Ascending aorta (tissue), 2 donors: Measurements from ENCODE around the gene TMEM269. TPM values are rescaled to one million over a fixed set of nuclear protein-coding genes. Genes with fewer than 3 reads are reported as not detected.

Experiments used
- DNase-seq, 2 donors: peaks; one replicate each; pipeline ENCODE4 v3.0.0-alpha.2; 2019; ENCODE audit warnings: low spot score in 2 of 2
- H3K27ac ChIP-seq, 2 donors: fragments of 200-600 bp; sonication (generic); one replicate each; pipeline ENCODE4 v1.5.1; 2016 to 2017; ENCODE audit warnings: mild to moderate bottlenecking in 1 of 2
- H3K27me3 ChIP-seq: fragments of 200-600 bp; sonication (generic); one replicate; pipeline ENCODE4 v1.5.1; 2017
- H3K36me3 ChIP-seq, 2 donors: fragments of 200-600 bp; sonication (generic); one replicate each; pipeline ENCODE4 v1.5.1; 2016
- H3K4me1 ChIP-seq, 2 donors: fragments of 200-600 bp; sonication (generic); one replicate each; pipeline ENCODE4 v1.5.1; 2016 to 2017; ENCODE audit warnings: mild to moderate bottlenecking in 1 of 2
- H3K4me3 ChIP-seq, 2 donors: fragments of 200-600 bp; sonication (generic); one replicate each; pipeline ENCODE4 v1.5.1; 2016 to 2017; ENCODE audit warnings: mild to moderate bottlenecking in 1 of 2
- H3K9me3 ChIP-seq, 2 donors: fragments of 200-600 bp; sonication (generic); one replicate each; pipeline ENCODE4 v1.5.1; 2016
- intact Hi-C: fragments of 100-400 bp; cut with DNase I; formaldehyde crosslinking; loops from one replicate; pipeline ENCODE4 v1.15.1; 2023
- total RNA-seq: library from RNA; depleted of rRNA; stranded (reverse); fragments of >200 nt; gene quantifications from one replicate; pipeline ENCODE4 v1.1.0, GENCODE V29; 2016
- TF ChIP-seq, protein P1 (sequence below), 3 experiments: fragments of 200-600 bp in 2 of 3; fragments of 450-650 bp in 1 of 3; sonication (generic) in 2 of 3; IDR thresholded peaks; one replicate each; pipeline ENCODE4 v1.5.1; 2016 to 2019; ENCODE audit warnings: antibody characterized with exemption in 3 of 3, mild to moderate bottlenecking in 1 of 3, moderate library complexity in 1 of 3

Gene TMEM269
- total RNA-seq, 1 donor from 2014 or later: not detected

DNA sequence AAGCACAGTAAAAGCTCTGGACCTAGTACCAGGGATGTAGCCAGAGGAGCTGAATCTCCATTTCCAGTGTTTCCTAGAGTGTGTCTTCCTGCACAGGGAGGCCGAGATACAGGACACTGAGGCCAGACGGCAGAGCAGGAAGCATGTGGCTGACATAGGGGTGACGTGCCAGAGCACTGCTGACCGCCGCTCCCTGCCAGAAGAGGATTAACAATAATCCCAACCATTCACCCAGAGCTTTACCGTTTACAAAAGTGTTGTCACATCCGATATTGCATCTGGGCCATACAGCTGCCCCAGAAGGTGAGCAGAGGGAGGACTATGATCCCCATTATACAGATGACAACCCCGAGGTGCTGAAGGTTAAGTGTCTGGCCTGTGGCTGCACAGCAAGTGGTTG lies 38.9 kb upstream of the TMEM269 start:
- Histone ChIP-seq H3K36me3 (peaks cover 39 to 50% of the 10 kb centered on the region in 2 donors), H3K9me3 (no peaks in the 10 kb centered on the region), H3K27me3 (no peaks in the 10 kb centered on the region), H3K27ac (no peak overlapping the region), H3K4me3 (no peak overlapping the region), H3K4me1 (no peaks in the 10 kb centered on the region)
- intact Hi-C loops: loop anchor here (5.0 kb wide), 1 partner anchor 169 kb away; no protein-coding TSS in a partner anchor
- TF ChIP-seq, protein P1, sequence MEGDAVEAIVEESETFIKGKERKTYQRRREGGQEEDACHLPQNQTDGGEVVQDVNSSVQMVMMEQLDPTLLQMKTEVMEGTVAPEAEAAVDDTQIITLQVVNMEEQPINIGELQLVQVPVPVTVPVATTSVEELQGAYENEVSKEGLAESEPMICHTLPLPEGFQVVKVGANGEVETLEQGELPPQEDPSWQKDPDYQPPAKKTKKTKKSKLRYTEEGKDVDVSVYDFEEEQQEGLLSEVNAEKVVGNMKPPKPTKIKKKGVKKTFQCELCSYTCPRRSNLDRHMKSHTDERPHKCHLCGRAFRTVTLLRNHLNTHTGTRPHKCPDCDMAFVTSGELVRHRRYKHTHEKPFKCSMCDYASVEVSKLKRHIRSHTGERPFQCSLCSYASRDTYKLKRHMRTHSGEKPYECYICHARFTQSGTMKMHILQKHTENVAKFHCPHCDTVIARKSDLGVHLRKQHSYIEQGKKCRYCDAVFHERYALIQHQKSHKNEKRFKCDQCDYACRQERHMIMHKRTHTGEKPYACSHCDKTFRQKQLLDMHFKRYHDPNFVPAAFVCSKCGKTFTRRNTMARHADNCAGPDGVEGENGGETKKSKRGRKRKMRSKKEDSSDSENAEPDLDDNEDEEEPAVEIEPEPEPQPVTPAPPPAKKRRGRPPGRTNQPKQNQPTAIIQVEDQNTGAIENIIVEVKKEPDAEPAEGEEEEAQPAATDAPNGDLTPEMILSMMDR (IDR thresholded peaks at IDR 0.05): no peak
- DNase-seq: no peak

DNA sequence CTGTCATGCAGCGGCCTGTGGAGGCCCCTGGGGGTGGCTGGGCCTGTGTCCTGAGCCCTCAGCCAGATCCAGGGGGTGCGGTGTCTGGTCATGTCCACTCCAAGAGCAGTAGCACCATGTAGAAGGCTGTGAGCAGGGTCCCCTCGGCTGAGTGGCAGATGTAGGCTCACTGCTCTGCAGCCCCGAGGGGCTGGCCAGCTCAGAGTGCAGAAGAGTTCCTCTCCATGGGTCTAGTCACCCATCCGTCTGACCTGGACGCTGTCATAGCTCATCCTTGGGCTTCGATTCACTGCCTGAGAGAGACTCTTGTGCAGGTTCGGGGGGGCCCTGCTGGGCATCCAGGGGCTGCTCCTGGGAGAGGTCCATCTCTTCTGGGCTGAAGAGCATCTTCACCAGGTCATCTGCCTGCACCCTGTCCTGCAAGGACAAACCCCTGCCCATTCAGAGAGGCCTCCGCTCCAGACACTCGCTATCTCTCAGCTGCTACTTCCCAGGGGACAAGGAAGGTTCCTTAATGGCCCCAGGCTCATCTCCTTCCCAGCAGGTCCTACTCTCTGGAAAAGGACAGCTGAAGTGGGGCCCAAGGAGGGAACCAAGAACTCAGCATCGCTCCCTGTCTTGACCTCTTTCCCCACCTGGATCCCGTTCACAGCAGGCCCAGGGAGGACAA lies 38.2 kb upstream of the TMEM269 start:
- no peaks in the 10 kb centered on the region for H3K27me3 ChIP-seq
- no peaks in the 10 kb centered on the region for H3K9me3 ChIP-seq
- no peak overlapping the region for H3K4me3 ChIP-seq
- TF ChIP-seq, protein P1 (IDR thresholded peaks at IDR 0.05): no peak
- intact Hi-C loops: loop anchor here (5.0 kb wide), 1 partner anchor 169 kb away; no protein-coding TSS in a partner anchor
- no peak for DNase-seq
- H3K36me3 ChIP-seq: peaks cover 40 to 51% of the 10 kb centered on the region in 2 donors
- H3K4me1 ChIP-seq: no peaks in the 10 kb centered on the region
- no peak overlapping the region for H3K27ac ChIP-seq

DNA sequence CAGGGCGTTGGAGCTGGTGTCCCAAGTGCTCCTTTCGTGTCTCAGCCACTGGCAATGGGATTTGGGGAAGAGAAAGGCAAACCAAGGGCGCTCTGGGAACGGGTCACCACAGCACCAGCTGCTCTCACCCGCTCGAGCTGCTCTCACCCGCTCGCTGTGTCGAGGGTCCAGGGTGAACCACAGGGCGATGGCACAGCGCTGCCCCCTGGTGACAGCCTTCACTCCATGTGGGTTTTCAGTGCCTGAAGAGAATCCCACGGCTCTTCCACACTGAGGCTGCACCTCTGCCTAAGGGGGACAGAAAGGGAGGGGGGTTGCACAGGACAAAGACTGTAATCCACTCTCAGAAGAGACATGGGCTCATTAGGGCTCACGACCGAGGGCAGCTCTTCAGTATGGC lies 37.7 kb upstream of the TMEM269 start:
- Histone ChIP-seq H3K9me3 (no peaks in the 10 kb centered on the region), H3K4me3 (no peak overlapping the region), H3K4me1 (no peaks in the 10 kb centered on the region), H3K27me3 (no peaks in the 10 kb centered on the region), H3K27ac (no peak overlapping the region), H3K36me3 (peaks cover 46 to 56% of the 10 kb centered on the region in 2 donors)
- DNase-seq: no peak
- TF ChIP-seq, protein P1 (IDR thresholded peaks at IDR 0.05): peak in 2 of 3 experiments; percentile 38 to 48
- intact Hi-C loops: loop anchor here (5.0 kb wide), 1 partner anchor 170 kb away; no protein-coding TSS in a partner anchor

DNA sequence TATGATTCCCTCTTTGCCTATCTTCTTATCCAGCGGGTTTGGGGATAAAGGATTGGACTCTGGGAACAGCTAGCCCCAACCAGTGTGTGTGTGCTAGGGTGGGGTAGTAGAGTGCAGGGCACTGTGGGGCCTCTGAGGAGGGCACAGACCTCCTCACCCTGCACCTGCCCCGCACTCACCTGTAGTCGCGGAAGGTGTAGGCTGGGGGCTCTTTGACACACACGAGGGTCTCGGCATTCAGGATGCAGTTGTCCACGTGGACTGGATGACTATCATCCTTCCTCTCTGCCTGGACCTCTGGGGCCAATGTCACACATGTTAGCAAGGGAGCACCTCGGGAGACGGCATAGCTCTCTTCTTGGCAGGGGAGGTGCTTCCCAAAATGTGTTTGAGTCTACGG lies 36.8 kb upstream of the TMEM269 start:
- TF ChIP-seq, protein P1 (IDR thresholded peaks at IDR 0.05): no peak
- Histone ChIP-seq H3K36me3 (peaks cover 53 to 65% of the 10 kb centered on the region in 2 donors), H3K4me1 (no peaks in the 10 kb centered on the region), H3K27me3 (no peaks in the 10 kb centered on the region), H3K9me3 (no peaks in the 10 kb centered on the region), H3K4me3 (no peak overlapping the region), H3K27ac (no peak overlapping the region)
- intact Hi-C loops: loop anchor here (5.0 kb wide), 1 partner anchor 171 kb away; no protein-coding TSS in a partner anchor
- DNase-seq: no peak

GRCh38 chr1:42748461-42749410 lies 36.1 kb upstream of the TMEM269 start:
- intact Hi-C loops: loop anchor here (5.0 kb wide), 1 partner anchor 171 kb away; no protein-coding TSS in a partner anchor
- Histone ChIP-seq H3K27ac (no peak overlapping the region), H3K4me1 (no peaks in the 10 kb centered on the region), H3K27me3 (no peaks in the 10 kb centered on the region), H3K9me3 (no peaks in the 10 kb centered on the region), H3K36me3 (peaks cover 57 to 72% of the 10 kb centered on the region in 2 donors), H3K4me3 (no peak overlapping the region)
- TF ChIP-seq, protein P1 (IDR thresholded peaks at IDR 0.05): no peak
- no peak for DNase-seq
